AG20443 (cell line): ENCODE data around the gene LPCAT1.
A peak's percentile ranks its signal among the peaks of the same experiment; 100 is the strongest.

ENCODE experiments used
- DNase-seq: peaks from one replicate; pipeline ENCODE4 v3.0.0; 2012; ENCODE audit warnings: low spot score, mixed read lengths

The LPCAT1 gene

DNA sequence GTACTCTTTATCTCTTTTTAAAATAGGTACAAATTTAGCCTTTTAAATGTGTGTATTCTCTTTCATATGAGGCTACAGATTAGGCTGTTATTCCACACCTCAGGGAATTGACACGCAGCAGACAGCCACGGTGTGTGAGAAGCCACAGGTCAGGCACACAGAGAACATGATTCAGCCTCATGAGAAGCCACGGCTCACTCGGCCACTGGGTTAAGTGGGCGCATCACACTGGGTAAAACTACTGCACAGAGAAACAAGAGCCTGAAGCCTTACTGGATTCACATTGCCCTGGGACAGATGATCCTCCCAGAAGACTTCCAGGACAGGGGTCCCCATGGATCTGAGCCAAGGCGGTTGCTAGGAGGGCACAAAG is 28.2 kb downstream of the LPCAT1 start:
- DNase-seq, result no peak

DNA sequence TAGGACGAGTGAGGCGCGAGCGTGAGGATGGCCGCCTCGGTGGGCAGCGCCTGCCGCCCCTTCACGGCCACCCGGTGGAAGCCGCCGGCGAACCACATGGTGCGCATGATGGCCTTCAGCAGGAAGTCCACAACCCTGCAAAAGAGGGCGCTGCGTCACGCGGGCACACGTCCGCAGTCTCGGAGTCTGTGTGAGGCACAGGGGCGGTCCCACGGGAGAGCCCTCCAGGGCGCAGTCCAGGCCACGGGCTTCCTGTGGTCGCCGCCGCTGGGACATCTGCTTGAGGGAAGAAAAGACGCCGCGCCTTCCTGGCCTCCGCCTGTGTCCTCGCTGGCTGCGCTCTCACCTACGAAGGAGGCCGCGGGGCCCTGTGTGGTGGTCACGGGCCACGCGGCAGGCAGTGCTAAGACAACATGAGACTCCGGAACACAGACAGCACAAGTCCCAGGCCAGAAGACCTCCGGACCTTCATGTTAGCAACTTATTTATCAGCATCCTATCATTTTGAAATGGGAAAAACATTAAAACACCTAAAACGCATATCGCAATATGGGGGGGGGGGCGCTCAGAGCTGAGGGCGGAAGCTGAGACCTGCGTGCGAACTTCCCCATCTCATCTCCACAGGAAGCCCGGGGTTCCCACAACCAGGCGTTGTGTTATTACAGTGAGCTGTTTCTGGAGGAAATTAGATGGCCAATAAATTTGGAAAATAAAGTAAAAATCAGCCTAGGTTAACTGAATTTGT is 28.8 kb downstream of the LPCAT1 start:
- no peak for DNase-seq

DNA sequence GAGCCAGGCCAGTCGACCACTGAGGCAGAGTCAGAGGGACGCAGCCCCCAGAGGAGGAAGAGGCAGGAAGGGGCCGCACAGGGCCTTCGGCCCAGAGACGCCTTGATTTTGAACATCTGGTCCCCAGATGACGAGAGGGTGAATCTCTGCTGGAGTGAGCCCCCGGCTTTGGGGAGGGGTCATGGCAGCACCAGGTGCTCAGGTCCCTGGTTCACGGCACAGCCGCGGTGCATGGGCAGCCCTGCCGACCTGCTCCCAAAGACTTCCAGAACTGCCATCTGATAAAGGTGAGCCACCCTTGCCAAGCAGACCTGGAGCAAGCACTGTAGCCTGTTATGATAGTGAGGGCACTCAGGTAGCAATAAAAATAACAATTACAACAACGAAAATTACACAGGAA is 29.8 kb downstream of the LPCAT1 start:
- DNase-seq, result no peak

DNA sequence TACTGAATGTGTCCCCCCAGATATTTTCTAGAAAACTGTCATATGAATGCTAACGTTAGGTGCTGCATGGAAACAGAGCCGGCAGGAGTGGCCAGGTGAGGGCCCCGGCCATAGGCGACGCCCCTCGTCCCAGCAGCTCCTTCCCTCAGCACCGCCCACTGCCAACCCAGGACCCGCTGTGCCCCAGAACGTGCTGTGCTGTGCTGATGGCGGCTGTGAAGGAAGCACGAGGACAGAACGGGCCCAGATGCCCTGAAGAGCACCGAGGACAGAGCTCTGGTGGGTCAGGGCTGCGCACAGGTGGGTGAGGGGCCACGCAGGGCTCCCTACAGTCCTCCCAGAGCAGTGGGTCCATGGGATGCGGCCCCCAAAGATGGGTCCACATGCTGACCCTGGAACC is 30.3 kb downstream of the LPCAT1 start:
- DNase-seq, result no peak

DNA sequence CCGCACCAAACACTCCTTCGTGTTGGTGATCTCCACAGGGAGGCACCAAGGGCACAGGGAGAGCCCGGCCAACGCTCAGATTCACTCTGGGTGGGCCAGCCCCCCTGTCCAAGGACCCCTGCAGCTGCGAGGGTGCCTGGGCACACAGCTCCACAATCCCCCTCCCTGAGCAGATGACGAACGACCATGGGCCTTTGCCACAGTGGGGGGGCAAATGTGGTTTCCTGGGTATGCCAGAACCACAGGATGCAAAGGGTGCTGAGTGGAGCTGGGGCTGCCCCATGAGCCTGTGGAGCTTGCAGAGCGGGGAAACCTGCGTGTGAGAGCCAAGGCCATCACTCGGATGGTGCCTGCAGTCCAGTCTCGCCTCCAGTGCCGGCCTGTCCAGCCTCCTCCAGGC is 31.0 kb downstream of the LPCAT1 start:
- no peak for DNase-seq

DNA sequence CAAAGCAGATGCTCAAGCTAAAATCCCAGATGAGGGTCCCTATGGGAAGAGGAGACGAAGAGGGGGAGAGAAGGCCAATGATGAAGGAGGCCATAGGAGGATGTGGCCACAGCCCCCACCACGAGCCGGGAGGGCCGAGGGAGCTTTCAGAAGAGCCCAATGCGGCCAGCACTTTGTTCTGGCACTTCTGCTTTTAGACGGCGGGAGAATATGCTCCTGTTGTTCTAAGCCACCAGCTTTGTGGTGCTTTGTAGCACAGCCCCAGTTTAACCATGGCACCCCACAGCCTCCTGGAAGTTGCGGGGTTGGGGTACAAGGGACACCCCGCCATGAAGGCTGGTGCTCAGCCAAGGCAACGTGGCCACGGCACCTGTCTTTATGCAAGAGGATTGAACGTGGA is 33.4 kb downstream of the LPCAT1 start:
- no peak for DNase-seq

DNA sequence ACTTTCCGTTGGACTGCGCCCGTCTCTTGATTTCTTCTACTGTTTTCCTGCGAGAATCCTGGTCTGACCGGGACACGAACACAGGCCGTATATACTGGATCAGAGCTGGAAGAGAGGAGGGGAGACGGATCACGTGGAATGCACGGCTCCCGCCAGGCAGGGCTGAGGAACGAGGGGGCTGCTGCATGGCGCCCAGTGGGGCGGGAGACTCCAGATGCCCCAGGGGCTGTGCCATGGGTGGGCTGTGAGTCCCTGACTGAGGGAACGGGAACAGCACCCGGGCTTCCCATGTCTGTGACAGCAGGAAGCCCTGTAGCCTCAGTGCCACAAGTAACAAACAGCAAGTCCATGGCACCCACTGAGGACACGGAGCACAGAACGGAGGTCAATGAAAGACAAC is 34.0 kb downstream of the LPCAT1 start:
- DNase-seq, result no peak

DNA sequence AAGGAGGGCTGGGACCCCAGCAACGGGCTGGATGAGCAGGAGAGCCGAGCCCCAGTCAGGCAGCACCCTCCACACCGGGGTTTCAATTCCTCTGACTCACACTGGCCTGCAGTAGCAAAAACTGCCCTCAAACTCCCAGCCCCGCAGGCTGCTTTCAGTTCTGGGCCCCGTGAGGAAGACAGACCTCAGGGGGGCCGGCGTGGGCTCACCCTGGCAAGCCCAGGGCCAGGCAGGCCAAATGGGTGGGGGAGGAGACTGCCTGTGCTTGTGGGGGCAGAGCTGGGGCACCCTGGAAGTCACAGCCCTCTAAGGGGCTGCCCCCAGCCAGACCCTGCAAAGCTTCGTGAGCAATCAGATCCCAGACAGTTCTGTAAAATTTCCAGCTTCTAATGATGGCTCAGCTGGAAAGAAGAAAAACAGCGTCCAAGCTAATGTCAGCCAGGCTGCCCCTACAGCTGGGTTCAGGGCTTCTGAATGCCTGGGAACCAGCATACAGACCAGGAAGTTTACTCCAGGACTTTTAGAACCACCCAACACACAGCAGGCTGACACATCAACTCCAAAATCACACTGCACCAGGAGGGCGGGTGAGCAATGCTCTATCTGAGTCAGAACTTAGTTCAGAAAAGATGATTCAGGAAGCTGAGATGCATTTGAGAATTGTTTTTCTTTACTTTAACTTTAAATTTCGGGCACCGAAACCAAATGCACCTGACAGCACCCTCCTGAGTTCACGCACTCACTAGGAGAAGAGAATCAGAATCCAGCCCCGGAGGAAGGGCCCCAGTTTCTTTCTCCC is 34.7 kb downstream of the LPCAT1 start:
- DNase-seq, result peak; percentile 93

DNA sequence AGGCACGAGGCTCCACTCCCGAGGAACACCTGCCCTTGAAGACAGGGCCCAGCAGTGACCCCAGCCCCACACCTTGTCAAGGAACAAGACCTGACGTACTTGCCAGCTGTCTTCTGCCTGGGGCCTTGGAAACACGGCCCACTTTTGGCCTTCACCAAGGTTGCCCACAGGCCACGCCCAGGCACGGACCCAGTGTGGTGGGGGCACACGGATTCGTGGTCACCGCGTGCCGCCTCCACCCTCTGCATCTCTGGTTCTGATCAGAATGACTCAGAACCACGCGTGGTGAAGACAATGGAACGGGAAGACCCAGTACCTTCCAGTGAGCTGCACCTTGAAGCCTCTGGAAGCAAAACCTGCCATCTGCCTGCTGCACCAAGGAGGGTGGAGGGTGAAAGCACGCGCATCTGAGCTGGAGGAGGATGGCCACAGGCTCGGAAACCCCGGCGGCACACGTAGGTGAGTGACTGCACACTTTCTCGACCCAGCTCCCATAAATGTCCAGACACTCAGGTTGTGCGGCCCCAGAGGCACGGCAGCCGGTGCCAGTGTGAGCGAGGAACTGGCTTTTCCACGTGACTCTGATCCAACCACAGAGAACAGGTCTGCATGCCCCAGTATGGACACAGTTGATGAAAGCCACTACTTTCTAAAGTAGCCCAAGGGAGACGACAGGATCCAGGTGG is 36.5 kb downstream of the LPCAT1 start:
- DNase-seq, result no peak

DNA sequence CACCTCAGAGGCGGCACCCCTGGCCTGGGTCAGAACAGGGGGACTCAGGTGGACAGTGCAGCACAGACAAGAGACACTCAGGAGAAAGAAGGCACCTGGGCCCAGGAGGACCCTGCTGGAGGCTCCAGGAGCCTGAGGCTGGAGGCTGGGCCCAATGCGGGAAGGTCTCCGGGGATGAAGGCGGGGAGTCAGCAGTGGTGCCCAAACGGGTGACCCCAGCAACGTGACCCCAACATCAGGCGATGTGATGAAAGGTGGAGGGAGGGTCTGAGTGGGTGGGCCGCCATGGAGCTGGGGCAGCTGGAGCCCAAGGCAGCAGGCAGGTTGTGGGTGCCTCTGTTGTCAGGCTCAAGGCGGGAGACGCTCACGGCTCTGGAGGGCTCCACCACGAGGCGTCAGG is 37.5 kb downstream of the LPCAT1 start:
- DNase-seq, result no peak

DNA sequence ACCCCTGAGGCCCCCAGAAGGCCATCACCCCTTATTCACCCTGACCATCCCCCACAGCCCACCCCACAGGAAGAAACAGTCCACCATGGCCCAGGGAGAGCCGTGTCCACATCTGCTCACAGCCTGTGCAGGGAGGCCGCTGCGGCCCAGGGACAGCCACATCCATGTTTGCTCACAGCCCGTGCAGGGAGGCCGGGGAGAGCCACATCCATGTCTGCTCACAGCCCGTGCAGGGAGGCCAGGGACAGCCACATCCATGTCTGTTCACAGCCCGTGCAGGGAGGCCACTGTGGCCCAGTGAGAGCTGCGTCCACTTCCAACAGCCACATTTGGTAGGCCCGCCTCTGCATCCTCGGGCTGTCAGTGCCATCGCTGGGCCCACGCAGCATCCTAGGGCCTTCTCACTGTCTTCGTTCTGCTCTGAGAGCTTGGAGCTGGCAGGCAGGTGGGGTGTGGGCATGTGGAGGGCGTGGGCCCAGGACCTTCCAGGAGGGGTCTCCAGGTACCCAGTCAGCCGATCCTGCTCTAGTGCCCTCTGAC is 38.1 kb downstream of the LPCAT1 start:
- DNase-seq, result no peak

DNA sequence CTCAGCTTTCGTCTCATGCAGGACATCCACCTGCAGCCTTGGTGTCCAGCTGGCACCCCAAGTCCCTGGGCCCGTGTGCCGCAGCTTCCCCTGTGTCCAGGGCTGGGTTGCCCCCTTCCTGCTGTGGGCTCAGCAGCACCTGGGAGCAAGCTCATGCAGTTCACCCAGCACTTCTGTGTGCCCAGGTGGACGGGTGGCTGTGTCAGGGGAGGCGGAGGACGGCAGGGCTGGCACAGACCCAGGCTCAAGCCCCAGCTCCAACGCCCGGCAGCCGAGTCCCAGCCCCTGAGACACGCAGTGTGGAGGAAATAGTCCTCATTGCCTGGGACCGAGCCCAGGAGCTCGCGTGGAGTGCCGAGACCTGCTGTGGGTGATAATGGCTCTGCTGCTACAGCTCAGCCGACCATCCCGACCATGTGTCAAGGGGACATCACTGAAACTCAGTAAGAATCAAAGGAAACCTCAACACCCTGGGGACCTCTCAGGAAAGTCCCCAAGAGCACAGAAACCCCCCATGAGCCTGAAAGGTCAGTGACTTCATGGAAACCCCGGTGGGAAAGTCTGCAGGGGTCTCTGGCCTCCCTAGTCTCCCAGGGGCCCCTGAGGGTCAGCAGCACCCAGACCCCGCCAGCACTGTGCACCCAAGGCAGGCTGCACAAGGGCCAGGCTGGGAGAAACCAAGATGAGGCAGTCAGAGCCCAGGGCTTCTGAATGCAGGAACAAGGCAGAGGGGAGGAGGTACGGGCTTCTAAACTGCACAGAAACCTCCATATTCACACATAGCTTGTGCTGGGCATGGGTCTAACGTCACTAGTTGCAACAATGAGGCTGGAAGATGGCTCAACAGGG is 38.8 kb downstream of the LPCAT1 start:
- DNase-seq, result no peak

DNA sequence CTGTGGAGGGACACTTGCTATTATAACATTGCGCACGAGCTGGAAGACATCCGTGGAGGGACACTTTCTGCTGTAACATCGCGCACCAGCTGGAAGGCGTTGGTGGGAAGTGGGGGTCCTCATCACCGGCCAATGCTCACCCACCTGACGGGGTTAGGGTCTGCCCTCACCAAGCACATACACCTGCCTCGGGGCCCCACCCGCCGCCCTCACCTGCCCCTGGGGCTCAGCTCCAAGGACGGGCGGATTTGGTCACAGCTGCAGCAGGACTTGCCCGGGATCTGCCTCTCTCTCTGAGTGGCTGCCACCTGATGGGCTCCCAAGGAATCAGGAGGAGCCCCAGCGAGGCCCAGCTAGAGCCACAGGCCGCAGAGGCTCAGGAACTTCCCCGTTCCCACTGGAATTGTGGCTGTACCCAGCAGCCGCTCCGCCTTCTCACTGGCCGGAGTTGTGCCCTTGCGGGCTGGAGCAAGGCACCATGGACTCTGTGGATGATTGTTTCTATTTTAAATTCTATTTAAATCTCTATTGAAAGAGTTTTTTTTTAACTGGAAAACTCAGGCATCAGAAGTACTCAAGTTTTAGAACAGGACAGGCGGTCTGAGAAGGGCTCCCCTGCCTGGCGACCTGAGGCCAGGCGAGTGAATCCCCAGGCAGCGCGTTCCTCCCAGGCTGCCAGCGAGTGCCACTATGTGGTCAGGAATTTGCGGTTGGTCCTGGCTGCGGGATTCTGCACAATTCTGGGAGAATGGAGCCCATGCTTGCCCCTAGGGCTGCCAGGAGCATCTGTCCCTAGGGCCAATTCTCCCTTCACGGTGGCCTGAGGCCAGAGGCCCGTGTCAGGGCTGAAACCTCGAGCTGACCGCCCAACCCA is 39.7 kb downstream of the LPCAT1 start:
- DNase-seq, result no peak

DNA sequence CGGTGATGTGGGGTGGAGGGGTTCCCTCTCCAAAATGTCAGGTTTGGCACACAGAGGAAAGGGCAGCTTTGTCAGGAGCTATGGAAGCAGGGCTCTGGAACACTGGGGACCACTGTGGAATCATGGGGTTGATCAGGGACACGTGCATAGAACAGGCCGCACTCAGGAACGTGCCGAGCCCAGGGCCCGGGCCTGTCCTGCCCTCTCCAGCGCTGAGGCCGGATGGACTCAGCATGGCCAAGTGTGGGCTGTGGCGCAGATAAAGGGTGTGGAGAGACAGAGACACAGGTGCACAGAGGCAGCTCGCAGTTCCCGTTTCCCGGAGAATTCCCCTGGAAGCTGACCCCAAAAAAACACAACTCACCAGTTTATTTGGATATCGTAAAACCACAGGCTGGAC is 40.7 kb downstream of the LPCAT1 start:
- DNase-seq, result no peak

DNA sequence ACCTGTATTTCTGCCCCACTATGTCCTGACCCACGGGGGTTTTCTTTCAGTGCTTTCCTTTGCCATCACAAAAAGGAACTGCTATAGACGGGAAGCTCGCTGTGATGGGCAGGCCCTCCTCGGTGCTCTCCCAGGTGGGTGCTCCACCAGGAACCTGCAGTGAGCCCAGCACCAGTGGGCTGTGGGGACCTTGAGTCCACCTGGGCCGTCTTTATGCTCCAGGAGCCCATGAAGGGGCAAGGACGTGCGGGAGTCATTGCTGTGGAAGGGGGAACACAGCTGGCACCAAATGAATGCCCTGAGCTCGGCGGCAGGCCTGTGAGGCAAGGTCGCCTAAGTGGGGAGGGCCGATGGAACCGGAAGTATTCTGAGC is 41.8 kb downstream of the LPCAT1 start:
- no peak for DNase-seq

DNA sequence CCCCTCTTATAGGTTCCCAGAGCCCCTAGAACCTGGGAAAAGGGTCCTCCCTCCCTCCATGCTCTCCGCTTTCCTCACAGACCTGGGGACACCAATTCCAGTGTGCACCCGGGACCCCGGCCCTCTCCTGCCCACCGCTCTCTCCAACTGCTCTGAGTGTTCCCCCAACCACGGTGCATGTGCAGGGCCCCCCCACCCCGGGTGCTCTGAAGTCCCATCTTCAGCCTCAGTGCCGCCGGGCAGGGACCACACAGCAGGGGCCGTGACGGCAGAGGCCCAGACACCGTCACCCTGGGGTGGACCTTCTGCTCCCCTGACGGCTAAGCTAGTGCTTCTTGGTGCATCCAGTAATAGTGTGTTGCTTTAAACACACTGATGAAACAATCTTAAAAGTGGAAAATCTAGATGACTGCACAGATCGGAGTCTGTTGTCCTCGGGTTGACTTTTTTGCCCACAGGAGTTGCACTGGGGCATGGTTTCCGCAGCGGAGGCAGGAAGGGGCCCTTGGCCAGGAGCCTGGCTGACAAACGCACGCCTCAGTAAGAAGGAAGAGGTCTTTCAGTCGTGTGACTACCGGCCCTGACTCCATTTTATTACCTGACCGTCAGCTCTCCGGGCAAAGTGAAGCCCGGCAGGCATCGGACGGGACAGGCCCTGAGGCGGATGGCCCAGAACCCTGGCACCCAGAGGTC is 42.3 kb downstream of the LPCAT1 start:
- no peak for DNase-seq

DNA sequence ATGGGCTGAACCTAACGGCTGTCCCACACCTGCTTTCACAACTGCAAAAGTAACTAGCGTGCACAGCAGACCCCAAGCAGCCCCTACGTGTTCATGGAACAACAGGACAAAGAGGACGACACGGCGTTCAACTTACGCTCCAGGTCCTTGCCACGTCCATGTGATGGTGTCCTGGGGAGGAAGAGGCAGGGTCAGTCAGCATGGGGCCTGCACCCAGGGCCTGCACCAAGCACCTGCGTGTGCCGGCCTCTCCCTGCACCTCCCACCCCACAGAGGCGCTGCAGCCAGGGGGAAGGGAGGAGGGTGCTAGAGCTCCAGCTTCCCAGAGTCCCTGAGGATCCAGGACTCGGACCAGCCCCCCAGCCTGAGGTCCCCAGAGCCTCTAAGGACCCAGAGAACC is 43.0 kb downstream of the LPCAT1 start:
- no peak for DNase-seq

DNA sequence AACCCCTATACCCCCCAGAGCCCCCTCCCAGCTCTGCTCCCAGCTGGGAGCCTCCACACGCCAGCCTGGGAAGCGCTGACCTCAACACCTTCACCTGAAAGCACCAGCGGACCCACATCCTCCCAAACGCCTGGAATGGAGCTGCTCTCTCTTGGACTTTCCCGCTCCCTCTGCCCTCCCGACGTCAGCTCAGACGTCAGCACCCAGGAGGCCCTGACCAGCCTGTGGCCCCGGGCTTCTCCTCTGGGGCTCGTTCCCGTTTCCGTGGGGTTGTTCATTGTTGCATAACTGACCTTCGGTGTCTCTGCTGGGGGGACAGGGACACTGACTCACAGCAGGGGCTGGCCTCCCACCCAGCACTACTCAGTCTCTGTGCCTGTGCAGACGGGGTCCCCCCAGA is 43.5 kb downstream of the LPCAT1 start:
- DNase-seq, result peak; percentile 26

DNA sequence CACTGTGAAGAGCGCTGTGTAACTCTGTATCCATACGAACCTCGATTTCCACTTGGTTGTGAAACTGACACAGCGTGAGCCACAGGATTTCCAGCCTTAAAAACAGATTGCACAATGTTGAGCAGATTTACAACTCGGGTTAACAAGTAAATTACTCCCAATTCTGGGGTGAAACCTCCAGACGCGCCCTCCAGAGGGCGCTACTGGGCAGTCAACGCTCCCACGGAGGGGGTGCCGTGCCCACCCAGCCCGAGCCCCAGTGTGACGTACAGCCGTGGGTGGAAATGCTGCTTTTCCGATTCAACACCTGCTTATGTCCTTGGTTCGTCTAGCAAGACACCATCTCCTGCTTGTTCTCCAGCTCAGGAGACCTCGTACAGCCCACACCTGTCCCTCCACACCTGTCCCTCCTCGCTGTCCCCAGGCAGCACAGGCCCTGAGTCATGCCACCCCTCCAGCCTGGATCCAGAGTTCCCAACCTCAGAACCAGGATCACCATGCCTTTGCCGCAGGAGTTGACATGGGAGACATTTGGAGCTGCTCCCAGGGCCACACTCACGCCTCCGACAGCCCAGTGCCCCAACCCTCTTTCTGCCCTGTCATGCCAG is 44.1 kb downstream of the LPCAT1 start:
- DNase-seq, result peak; percentile 87

DNA sequence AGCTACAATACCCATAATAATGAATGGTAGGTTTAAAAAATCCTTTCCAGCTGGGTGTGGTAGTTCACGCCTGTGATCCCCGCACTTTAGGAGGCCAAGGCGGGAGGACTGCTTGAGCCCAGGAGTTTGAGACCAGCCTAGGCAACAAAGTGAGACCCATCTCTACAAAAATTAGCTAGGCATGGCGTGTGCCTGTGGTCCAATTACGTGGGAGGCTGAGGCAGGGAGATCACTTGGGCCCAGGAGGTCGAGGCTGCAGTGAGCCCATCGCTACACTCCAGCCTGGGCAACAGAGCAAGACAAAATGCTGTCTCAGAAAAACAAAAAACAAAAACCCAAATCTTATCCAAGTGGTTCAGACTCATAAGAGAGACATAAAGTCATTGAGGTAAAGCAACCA is 44.7 kb downstream of the LPCAT1 start:
- no peak for DNase-seq
